Erythroblast (primary cell): ENCODE results near the gene DNAJC30.
"Not testable (repeated sequence)": the region's sequence is repeated elsewhere in the genome, so short reads cannot be mapped to it uniquely, and the experiment has no call there.

Experiments used
- DNase-seq, 2 experiments: peaks; one replicate each; lab custom pipeline; 2025; lab: John Stamatoyannopoulos, UW
- GATA1 ChIP-seq: IDR thresholded peaks from 2 replicates; pipeline ENCODE4 v1.6.1; 2011; ENCODE audit warnings: low read depth, mild to moderate bottlenecking, control low read depth, low read length, moderate library complexity
- POLR2A ChIP-seq: IDR thresholded peaks from 2 replicates; pipeline ENCODE4 v1.6.1; 2011; ENCODE audit warnings: mild to moderate bottlenecking, low read length

Gene DNAJC30

DNA sequence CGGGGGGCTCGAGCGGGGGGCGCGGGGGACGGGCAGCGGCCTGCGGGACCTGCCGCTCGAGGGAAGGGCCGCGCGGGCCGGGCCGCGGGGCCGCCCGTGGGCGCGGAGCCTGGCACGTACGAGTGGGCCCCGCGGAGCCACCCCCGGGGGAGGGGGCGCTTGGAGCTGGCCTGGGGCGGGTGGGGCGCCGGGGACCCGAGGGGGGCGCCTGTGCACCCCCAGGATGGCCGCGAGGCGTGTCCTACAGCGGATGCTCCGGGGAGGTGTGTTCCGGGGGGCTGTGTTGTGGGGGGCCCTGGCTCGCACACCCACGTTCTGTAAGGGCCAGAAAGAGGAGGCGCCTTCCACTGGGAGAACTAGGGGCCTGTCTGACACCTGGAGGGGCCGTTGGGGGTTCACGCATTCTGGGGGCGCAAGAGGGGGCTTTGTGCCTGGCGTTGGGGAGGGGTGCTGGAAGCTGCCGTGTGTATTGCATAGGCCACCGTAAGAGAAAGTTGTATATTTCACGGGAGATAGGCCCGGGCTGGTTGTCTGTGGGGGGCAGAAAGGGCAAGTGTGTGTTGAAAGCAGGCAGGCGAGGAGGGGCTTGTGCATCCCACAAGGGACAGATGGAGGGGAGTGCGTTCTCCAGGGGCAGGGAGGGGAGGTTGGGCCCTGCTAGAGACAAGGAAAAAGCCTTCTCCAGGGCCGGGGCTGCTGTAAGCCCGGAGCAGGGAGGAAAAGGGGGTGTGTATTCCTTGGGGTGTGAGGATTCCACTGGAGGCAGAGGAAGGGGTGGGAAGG is 15.0 kb downstream of the DNAJC30 start:
- DNase-seq = no peak
- TF ChIP-seq GATA1 (no peak), POLR2A (no peak)

- DNase-seq = peak; percentile 92 to 95
- TF ChIP-seq POLR2A (no peak), GATA1 (no peak)
Observed at GRCh38 chr7:73667344-73668102, 15.7 kb downstream of the DNAJC30 start, which contains the start of gene VPS37D. Gene VPS37D (plus strand): TSS chr7:73667831. CDS start chr7:73667959, 128 bp downstream.

- no peak for DNase-seq
- TF ChIP-seq GATA1 (no peak), POLR2A (no peak)
Observed at GRCh38 chr7:73663033-73663432, 20.2 kb downstream of the DNAJC30 start.

- DNase-seq = not testable (repeated sequence)
Observed at GRCh38 chr7:73660594-73660993, 22.7 kb downstream of the DNAJC30 start.

GRCh38 chr7:73659983-73660382 is 23.3 kb downstream of the DNAJC30 start:
- TF ChIP-seq POLR2A (no peak), GATA1 (no peak)
- no peak for DNase-seq

DNA sequence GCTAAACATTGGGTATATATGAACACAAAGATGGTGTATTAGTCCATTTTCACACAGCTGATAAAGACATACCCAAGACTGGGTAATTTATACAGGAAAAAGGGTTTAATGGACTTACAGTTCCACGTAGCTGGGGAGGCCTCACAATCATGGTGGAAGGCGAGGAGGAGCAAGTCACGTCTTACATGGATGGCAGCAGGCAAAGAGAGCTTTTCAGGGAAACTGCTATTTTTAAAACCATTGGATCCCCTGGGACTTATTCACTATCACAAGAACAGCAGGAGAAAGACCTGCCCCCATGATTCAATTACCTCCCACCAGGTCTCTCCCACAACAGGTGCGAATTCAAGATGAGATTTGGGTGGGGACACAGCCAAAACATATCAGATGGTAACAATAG is 27.9 kb downstream of the DNAJC30 start:
- not testable (repeated sequence) for DNase-seq

GRCh38 chr7:73652541-73652949 is 30.7 kb downstream of the DNAJC30 start:
- TF ChIP-seq POLR2A = no peak
- no peak for TF ChIP-seq GATA1
- no peak for DNase-seq

DNA sequence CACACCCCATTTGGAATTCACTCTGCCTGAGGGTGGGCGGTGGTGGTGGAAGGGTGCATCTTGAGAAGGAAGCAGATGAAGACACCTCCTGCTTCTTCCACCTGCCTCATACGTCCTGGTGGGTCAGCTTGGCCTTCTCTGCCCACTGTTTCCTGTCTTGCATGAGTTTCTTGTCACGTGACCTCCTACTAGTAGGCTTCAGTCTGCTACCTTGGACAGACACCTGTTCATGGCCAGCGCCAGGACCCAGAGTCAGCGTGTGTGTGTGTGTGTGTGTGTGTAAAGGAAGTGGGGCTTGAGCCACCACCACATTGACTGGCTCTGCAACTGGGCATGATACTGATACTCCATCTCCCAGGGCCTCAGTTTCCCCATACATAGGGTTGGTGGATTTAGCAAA is 32.7 kb downstream of the DNAJC30 start:
- no peak for DNase-seq
- no peak for TF ChIP-seq GATA1
- no peak for TF ChIP-seq POLR2A

GRCh38 chr7:73649576-73649975 is 33.7 kb downstream of the DNAJC30 start:
- TF ChIP-seq POLR2A (no peak), GATA1 (no peak)
- DNase-seq = no peak

- no peak for TF ChIP-seq POLR2A
- no peak for TF ChIP-seq GATA1
- DNase-seq = no peak
Observed at GRCh38 chr7:73648593-73649332, 34.5 kb downstream of the DNAJC30 start.

- TF ChIP-seq GATA1 (no peak), POLR2A (no peak)
- peak; percentile 19 to 21 for DNase-seq
Observed at GRCh38 chr7:73647725-73648592, 35.3 kb downstream of the DNAJC30 start.

DNA sequence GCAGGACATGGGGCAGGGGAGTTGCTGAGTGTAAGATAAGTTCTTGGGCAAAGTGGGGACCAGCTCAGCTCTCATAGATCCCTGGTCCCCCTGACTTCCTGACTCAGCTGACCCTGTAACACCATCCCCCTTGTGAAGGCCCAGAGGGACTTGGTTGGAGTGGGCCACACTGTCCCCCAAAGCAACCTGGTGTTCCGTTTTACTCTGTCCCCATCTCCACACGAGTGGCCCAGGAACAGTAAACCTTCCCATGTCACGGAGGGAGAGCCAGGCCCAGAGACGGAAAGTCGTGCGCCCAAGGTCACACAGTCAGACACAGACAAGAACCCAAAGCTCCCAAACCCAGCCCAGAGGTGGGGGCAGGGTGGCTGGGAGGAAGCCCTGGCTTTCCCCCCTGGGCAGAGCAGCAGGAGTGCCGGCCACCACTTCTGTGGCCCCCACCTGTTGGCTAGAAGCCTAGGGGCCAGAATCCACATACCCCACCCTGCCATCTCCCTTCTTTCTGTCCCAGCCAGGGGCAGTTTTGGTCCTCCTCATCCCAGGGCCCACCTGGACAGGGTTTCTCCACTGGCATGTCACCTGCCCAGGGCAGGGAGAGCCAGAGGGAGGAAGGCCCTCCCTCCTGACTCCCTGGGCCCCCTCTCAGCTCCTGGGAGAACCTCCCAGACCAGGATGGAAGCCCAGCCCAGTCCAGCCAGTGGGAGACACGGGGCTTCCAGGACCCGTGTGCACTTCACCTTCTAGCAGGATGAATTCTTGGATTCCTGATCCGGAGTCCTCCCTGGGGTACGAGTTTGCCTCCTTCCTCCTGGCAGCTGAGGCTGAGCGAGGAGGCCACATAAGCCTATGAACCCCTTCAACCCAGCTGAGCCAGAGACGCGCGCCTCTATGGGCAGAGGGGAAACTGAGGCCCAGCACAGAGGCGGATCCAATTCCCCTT is 36.2 kb downstream of the DNAJC30 start:
- no peak for TF ChIP-seq POLR2A
- TF ChIP-seq GATA1 = no peak
- no peak for DNase-seq

GRCh38 chr7:73645643-73646174 is 37.5 kb downstream of the DNAJC30 start:
- no peak for TF ChIP-seq POLR2A
- TF ChIP-seq GATA1 = no peak
- no peak for DNase-seq
